ENCODE data around the gene RING1.
A peak's percentile ranks its signal among the peaks of the same experiment; 100 is the strongest.

RING1 gene

GRCh38 chr6:33208091-33208967 lies at the start of gene RING1:
RING1 (plus strand) TSS chr6:33208500; CDS start chr6:33208823, 323 bp downstream.
- DNase-seq, result peak; percentile 82

DNA sequence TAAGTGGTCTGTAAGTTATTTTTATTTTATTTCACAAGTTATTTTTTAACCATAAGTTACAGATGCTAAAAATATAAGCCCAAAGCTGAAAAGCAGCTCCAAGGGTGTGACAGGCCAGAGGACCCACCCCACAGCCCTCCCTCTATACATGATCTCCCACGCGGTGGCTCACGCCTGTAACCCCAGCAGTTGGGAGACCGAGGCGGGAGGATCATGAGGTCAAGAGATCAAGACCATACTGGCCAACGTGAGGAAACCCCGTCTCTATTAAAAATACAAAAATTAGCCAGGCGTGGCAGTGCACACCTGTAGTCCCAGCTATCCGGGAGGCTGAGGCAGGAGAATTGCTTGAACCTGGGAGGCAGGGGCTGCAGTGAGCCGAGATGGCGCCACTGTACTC lies 48.2 kb upstream of the RING1 start:
- DNase-seq, result no peak

DNA sequence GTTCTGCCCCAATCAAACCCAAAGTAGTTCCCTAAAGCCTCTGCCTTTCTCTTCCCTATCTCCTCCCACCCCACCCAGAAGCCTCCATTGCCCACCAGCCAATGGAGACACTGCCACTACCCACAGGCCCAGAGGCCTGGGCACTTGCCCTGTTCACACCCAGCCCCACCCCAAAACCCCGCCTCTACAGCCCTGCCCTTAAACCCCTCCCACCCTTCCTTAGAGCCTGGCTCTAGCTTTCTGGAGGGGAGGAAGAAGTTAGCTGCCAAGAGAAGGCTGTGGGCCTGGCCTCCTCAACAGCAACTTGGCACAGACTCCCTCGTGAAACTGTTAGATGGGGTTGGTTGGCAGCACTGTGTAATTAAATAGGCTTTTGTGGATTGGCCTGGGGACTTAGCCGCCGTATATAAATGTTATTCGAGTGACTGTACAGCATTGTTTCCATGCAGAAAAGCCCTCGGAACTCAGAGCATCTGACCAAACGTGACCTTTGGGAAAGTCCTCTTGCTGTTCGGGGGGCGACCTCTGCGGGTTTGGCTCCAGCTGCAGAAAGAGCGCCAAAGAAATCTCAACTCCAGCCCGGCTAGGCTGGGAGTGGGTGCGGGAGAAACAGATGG lies 47.5 kb upstream of the RING1 start:
- no peak for DNase-seq

DNA sequence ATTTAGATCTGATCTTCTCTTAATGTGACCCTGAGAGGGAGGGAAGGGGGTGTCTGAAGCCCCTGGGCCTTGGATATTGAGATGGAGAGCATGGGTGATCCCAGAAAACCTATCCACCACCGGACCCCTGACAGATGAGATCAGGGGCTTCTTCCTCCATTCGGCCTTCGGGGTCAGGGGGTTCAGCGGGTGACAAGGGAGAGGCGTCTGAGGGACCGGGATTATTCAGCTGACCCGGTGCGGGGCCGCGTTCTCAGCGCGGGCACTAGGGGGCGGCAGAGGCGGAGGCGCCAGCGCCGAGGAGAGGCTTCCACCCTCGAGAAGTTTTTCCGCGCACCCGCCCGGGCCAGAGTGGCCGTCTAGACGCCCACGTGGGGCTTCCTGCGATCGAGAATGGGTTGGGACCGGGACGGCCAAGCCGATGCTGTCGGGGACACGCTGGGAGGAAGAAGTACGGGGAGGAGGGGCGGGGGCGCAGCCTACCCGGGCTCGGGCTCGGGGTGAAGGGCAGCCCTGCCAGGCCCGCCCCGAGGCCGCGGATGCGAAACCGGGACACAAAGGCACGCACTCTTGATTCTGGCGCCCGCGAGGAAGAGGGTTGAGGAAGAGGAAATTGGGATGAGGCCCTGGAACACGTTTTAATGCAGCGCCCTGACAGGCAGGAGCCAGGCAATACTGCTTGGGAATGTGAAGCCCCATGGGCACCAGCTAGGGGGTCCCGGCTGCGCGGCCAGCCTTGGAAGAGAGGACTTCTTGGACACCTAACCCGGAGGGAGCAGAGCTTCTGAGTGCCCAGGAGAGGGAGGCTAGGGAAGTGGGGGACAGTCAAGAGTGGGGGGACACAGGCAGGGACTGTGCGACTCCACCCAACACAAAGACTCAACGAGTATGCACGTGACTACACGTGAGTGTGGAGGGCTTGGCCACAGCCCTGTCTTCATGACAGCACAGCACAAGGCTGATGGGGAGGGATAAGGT lies 46.7 kb upstream of the RING1 start:
- peak; percentile 69 for DNase-seq

DNA sequence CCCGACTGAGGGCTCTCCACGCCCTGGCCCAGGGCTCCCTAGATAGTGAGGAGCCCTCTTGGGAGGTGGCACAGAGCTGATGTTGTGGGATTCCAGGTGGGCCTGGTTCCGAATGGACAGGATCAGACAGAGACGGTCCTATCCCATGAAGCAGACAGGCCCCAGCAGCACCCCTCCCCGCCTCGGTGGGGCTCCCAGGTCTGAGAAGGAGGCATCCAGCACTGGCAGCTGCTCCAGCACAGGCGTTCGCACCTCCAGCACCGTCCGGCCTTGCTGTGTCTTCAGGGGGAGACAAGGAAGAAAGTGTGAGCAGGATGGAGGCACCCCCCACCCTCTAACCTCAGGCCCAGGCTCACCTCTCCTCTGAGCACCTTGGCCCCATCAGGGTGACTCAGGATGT lies 44.8 kb upstream of the RING1 start:
- DNase-seq, result no peak

DNA sequence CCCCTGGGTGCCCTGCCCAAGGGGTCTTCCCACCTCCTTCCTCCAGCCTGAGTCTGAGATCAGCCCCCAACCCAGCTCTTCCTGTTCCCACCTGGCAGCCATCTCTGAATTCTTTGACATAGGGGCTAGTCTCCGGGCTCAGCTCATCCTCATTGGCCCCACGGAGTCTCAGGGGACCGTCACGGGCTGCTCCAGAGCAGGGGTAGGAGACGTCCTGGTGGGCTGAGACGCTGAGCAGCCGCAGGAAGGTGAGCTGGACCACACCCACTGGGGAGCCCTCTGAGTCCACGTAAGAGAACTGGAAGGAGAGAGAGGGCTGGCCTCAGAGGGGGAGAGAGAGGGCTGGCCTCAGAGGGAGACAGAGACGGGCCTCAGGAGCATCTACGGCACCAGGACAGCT lies 44.1 kb upstream of the RING1 start:
- no peak for DNase-seq

GRCh38 chr6:33164665-33165373 lies 43.5 kb upstream of the RING1 start:
- no peak for DNase-seq

DNA sequence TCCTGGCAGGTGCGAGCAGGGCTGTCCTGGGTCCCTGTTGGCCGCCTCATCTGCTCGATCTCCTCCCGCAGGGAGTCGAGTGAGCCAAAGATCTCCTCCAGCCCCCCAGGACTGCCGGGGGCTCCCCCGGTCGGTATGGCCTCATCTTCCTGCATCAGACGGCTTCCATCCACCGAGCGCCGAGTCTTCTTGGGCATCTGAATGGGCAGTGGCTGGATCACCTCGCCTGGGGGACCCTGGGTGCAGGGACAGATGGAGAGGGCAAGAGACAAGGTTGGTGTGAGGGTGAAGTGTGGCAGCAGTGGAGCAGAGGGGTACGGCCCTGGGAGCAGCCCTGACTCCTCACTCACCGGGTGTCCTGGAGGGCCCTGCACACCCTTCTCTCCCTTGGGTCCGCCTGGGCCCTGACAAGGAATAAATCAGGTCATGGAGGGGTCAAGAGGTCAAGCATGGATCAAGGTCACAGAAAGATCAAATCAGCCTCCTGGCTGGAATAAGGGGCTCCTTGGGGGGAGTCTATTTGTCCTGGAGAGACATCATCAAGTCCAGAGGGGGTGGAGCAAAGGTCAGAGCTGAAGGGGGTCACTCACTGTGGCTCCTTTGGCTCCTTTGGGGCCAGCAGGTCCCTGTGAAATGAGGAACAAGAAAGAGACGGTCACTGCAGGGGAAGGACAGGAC lies 42.6 kb upstream of the RING1 start:
- no peak for DNase-seq

DNA sequence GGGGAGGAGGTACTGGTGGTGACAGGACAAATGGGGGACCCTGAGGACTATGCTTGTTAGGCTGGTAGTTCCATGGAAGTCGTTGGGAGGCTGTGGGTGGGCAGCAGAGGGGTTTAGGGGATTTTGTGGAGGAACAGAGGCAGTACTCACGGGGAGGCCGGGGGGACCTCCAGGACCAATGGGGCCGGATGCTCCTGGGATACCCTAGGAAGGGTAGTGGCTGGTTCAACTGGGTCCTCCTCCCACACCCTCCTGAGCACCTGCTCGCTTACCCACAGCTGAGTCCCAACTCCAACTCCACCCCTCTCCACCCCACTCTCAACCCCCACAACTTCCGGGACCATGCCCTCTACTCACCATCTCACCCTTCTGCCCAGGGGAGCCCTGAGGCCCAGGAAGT lies 41.9 kb upstream of the RING1 start:
- no peak for DNase-seq

DNA sequence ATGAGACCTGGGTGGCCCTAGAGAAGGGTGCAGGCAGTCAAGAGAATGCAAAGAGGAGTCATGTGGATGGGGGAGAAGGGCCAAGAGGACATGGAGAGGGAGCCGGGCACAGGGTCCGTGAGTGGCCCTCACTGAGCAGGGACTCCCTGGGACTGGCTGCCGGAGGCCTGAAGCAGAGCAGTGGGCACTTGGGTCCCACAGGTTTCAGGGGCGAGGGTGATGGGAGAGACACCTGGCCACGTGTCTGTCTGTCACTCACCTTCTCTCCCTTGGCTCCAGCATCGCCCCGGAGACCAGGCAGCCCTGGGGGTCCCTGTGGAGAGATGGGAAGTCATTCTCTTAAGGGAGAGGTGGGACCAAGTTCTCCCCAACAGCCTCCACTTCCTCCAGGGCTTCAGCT lies 41.5 kb upstream of the RING1 start:
- DNase-seq, result no peak

GRCh38 chr6:33167374-33168283 lies 40.7 kb upstream of the RING1 start:
- DNase-seq, result no peak

GRCh38 chr6:33168284-33168601 lies 40.1 kb upstream of the RING1 start:
- DNase-seq, result no peak

DNA sequence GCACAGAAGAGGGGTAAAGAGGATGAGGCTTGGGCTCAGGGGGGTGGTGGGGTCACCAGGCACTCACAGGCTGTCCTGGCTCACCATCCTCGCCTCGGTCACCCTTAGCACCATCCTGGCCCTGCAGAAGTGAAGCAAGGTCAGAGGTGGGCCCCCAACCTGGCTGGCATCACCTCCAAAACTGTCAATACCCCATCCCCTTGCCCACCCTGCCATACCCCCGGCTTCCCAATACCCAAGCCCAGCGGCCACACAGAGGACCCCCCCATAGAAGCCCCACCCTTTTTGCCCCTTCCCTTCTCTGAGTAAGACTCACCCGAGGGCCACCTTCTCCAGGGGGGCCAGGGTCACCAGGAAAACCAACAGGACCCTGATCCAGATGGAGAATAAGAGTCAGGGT lies 39.7 kb upstream of the RING1 start:
- no peak for DNase-seq

DNA sequence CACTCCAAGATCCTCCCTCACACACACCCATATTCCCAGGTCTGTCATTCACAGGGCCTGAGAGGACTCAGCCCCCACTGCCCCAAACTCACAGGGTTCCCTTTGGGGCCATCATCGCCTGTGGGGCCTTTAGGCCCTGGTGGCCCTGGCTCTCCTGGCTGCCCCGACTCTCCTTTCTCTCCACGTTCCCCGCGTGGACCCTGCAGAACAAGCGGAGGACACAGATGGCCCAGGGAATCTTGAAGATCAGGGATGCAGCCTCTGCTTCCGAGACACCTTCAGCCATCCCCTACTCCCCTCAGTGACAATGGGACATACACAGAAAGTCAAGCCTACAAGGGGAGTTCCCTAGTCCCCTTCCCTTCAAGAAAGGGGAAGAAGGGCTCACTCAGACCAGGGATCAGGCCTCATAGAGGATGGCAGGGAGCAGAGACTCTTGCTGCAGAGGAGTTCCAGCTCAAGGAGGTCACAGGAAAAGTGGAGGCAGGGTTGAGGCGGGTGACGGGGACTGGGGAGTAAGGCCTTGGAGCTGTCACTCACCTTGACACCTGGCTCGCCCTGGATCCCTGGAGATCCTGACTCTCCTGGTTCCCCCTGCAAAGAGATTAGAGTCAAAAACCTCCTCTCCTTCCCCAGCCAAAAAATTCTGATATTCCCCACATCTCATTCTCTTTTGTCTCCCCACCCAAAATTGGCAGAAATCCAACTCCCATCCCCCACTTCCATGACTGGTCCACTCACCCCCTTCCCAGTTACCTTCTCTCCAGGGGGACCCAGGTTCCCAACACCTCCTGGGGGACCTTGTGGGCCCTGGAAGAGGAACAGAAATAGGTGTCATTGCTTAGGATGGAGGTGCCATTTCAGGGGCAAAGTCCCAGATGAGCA lies 38.8 kb upstream of the RING1 start:
- DNase-seq, result no peak

DNA sequence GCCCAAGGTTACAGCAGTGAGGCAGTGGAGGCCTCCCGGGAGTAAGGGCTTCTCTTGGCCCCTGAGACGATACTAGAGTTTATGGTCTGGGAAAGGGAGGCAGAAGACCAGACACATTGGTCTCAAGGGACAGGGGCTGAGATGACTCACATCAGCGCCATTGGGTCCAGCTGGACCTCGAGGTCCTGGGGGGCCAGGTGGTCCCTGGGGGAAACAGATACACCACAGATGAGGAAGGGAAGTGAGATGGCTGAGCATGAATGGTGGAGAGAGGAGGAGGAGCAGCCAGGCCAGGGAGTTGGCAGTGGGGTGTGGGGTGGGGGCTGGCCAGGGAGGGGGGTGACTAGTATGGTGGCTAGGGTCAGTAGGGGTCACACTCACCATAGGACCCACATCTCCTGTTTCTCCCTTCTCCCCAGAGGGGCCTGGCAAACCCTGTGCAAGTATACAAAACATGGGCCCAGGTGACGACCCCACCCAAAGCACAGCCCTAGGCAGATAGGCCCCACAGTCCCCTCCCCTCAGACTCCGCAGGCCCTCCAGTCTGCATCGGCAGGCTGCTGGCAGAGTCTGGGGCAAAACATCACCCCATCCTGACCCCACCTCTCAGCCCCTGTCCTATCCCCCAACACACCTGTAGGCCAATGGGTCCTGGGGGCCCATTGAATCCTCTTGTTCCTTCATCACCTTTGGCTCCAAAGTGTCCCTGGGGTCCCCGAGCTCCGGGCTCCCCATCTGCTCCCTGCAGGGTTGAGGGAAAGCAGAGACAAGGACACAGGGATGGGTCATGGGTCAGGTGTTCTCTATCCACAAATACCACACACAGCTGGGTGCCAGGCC lies 37.9 kb upstream of the RING1 start:
- DNase-seq, result no peak

DNA sequence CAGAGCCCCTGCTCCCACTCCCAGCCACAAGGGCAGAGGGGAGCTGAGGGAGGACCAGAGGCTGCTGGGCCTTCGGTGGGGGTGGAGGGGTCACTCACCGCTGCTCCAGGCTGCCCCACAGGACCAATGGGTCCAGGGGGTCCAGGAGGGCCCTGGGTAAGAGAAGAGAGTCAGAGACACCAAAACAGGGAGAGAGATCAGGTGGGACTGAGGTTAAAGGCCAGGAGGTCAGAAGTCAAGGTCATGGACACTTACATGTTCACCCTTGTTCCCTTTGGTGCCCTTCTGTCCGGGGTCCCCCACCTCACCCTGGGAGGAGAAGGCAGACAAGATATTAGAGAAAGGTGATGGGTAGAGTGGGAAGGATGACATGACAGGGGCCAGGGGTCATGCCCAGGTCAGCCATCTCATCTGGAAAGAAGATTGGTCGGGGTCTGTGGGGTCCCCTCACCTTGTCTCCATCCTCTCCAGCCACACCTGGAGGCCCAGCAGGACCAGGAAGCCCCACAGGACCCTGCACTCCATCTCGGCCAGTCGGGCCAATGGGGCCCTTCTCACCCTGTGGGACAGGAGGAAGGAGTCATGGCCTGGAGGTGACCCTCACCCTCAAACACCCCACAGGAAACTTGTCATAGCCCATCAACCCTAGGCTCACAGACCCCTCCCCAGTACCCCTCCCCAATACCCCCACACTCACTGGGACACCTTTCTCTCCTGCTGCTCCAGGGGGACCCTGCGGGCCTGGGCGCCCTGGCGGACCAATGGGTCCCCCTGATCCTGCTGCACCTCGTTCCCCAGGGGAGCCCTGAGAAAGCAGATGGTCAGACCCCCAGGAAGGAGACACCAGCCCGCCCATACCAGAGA lies 37.1 kb upstream of the RING1 start:
- DNase-seq, result no peak

DNA sequence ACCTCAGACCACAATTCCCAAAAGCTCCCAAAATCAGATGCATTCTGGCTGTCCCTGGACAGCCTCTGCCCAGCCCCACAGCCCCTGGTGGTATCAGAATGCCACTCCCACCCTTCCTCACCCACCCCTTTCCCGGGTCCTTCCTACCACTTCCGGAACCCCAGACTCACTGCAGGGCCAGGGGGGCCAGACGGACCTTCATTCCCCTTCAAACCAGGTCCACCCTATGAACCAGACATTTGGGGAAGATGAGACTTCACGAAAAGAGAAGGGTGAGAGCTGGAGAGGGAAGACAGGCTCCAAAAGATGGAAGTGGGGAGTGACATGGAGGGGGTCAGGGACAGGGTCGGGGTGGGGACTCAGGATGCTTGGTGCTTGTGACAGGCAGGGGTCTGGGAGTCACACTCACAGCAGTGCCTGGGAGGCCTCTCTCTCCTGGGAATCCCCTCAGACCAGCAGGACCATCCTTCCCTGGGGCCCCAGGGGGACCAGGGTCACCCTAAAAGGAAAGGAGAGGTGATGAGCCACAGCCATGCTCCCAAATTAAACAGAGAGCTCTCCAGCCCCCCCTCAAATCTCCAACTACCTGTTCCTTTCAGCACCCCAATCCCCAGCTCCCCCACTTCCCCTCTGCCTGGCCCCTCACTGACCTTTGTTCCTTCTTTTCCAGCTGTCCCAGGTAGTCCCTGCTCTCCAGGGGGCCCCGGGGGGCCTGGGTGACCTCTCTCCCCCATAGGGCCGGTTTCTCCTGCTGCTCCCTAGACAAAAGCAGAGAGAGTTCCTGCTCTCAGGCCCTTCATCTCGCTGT lies 36.2 kb upstream of the RING1 start:
- DNase-seq, result no peak

Measured in stimulated activated naive CD4-positive, alpha-beta T cell treated with Interleukin-2 at 50 U/mL for 16 hours (primary cell).